ENCODE measurements around the gene RALGPS1. TPM values are rescaled to one million over a fixed set of nuclear protein-coding genes. Genes with fewer than 3 reads are reported as not detected.
A peak's percentile ranks its signal among the peaks of the same experiment; 100 is the strongest.

RALGPS1 gene
- total RNA-seq, 1 experiment from 2014 or later: 18.6 TPM

- Histone ChIP-seq H2BK12ac (ENCODE audit: insufficient read length, low read depth, low read length) (no peak overlapping the region), H3K4me1 (ENCODE audit: insufficient read depth, low read length) (no peaks in the 10 kb centered on the region), H2BK120ac (ENCODE audit: low read depth, low read length, poor library complexity, severe bottlenecking) (no peak overlapping the region), H2BK20ac (ENCODE audit: low read depth, low read length, poor library complexity, severe bottlenecking) (no peak overlapping the region), H3K9me3 (ENCODE audit: control insufficient read depth, low read depth, low read length) (no peaks in the 10 kb centered on the region), H4K91ac (ENCODE audit: insufficient read length, low read depth, low read length) (no peak overlapping the region), H3K27me3 (ENCODE audit: insufficient read depth, low read length) (no peaks in the 10 kb centered on the region), H4K8ac (replicated peaks; ENCODE audit: insufficient read length, low read depth, low read length) (no peak overlapping the region), H3K18ac (ENCODE audit: insufficient read length, low read depth, low read length) (no peak overlapping the region), H3K23ac (ENCODE audit: insufficient read length, low read depth, low read length) (no peak overlapping the region), H2BK5ac (ENCODE audit: insufficient read length, low read length) (no peak overlapping the region), H3K4me2 (ENCODE audit: insufficient read depth, insufficient read length, low read length) (no peak overlapping the region), H3K14ac (ENCODE audit: insufficient read depth, low read length) (no peak overlapping the region), H3K79me2 (ENCODE audit: insufficient read depth, low read length) (no peaks in the 10 kb centered on the region), H4K5ac (ENCODE audit: insufficient read length, low read depth, low read length) (no peak overlapping the region), H4K20me1 (ENCODE audit: control insufficient read depth, insufficient read depth, insufficient read length) (no peaks in the 10 kb centered on the region), H3K27ac (ENCODE audit: insufficient read length, low read depth, low read length) (no peak overlapping the region), H3K23me2 (ENCODE audit: insufficient read length, low read depth, low read length, poor library complexity, severe bottlenecking) (no peaks in the 10 kb centered on the region), H3K56ac (ENCODE audit: insufficient read length, low read depth, low read length) (no peak overlapping the region), H2AFZ (ENCODE audit: low read length) (no peak overlapping the region), H3T11ph (ENCODE audit: low read length) (no peak overlapping the region), H2BK15ac (ENCODE audit: low read depth, low read length) (no peak overlapping the region), H2AK5ac (ENCODE audit: insufficient read length, low read length) (no peak overlapping the region), H3K79me1 (ENCODE audit: insufficient read depth, low read depth, low read length, poor library complexity, severe bottlenecking) (no peaks in the 10 kb centered on the region), H3K9ac (ENCODE audit: extremely low read depth, insufficient read length, low read length) (no peak overlapping the region), H3K4ac (ENCODE audit: low read depth, low read length) (no peak overlapping the region)
- Mint-ChIP-seq H3K4me3 (no peak overlapping the region), H3K36me3 (ENCODE audit: insufficient read depth in 1 of 3, low read depth in 3 of 3) (no peaks in the 10 kb centered on the region; a peak in 2 of 7 replicates), H3K27ac (no peak overlapping the region), H3K27me3 (ENCODE audit: low read depth) (no peaks in the 10 kb centered on the region), H3K4me1 (peaks cover 0 to 4% of the 10 kb centered on the region in 2 experiments; a peak in 2 of 4 replicates), H3K9me3 (no peaks in the 10 kb centered on the region)
- no CpG with 5 or more reads among the region's 17 CpGs for WGBS (ENCODE audit: extremely low coverage, insufficient read length, low lambda C conversion rate)
- peak; percentile 32; the same call in 2 of the 3 replicates for TF ChIP-seq CTCF (conservative IDR thresholded peaks at IDR 0.05)
- DNase-seq: no peak
Observed at GRCh38 chr9:127093319-127094020, 178.9 kb downstream of the RALGPS1 start.

Measured in H9 (cell line).